Glutamatergic neuron (in vitro differentiated cells): ENCODE results near the gene GDPD1. TPM values are rescaled to one million over a fixed set of nuclear protein-coding genes. Genes with fewer than 3 reads are reported as not detected.

ENCODE experiments used
- DNase-seq: peaks from one replicate; pipeline ENCODE4 v3.0.0; 2022
- H3K27ac Mint-ChIP-seq: one replicate; pipeline ENCODE4 v1.8.0; 2020; ENCODE audit warnings: mild to moderate bottlenecking, mixed read lengths, inconsistent platforms; ENCODE audit not compliant: unreplicated experiment
- H3K27me3 Mint-ChIP-seq: one replicate; pipeline ENCODE4 v1.8.0; 2020; ENCODE audit warnings: mild to moderate bottlenecking, moderate library complexity, mixed read lengths, inconsistent platforms; ENCODE audit not compliant: unreplicated experiment
- H3K36me3 Mint-ChIP-seq: one replicate; pipeline ENCODE4 v1.8.0; 2020; ENCODE audit warnings: mild to moderate bottlenecking, mixed read lengths, inconsistent platforms; ENCODE audit not compliant: unreplicated experiment
- H3K4me1 Mint-ChIP-seq: one replicate; pipeline ENCODE4 v1.8.0; 2020; ENCODE audit warnings: mild to moderate bottlenecking, low read depth, mixed read lengths, inconsistent platforms; ENCODE audit not compliant: unreplicated experiment
- H3K4me3 Mint-ChIP-seq: one replicate; pipeline ENCODE4 v1.8.0; 2020; ENCODE audit warnings: mild to moderate bottlenecking, mixed read lengths, inconsistent platforms; ENCODE audit not compliant: unreplicated experiment
- H3K9me3 Mint-ChIP-seq: one replicate; pipeline ENCODE4 v1.8.0; 2020; ENCODE audit warnings: mild to moderate bottlenecking, moderate library complexity, mixed read lengths, inconsistent platforms; ENCODE audit not compliant: unreplicated experiment
- total RNA-seq: library from RNA; stranded (reverse); fragmentation: NEBNext Ultra II Directional; extraction: Animal tissue kit (Norgen Biotek cat#: 25700); gene quantifications from one replicate; pipeline ENCODE4 v1.2.1, GENCODE V29; 2021; ENCODE audit not compliant: unreplicated experiment
- TF ChIP-seq, protein P1 (sequence below): fragments of 200-600 bp; sonication (generic); IDR thresholded peaks from one replicate; pipeline ENCODE4 v1.5.0; 2021; ENCODE audit not compliant: partially characterized antibody, unreplicated experiment

Gene GDPD1
- total RNA-seq, 1 donor from 2014 or later = 34.3 TPM

DNA sequence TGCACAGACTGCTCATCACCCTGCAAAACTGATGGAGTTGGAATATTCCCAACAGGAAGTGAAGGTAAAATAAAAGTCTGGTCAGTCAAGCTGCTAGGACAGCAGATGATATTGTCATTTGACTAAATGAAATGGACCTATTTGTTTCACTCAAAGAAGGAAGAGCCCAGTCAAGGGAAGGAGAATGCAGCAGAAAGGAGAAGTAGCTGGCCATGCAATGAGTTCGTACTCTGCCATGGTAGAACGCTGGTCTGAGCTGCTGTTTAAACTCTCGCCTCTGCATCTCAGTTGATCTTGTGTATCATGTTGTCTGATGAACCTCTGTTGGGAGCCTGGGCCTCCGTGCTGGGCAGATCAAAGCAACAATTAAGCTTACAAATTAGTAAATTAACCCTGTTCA, 95.6 kb downstream of the GDPD1 start:
- H3K27me3 Mint-ChIP-seq = peaks cover 2% of the 10 kb centered on the region

More for the DNA sequence above, 95.6 kb downstream of the GDPD1 start:
- H3K4me1 Mint-ChIP-seq = no peaks in the 10 kb centered on the region
- H3K9me3 Mint-ChIP-seq = peaks cover 5% of the 10 kb centered on the region
- H3K4me3 Mint-ChIP-seq = no peak overlapping the region
- no peak overlapping the region for H3K27ac Mint-ChIP-seq
- TF ChIP-seq, protein P1, sequence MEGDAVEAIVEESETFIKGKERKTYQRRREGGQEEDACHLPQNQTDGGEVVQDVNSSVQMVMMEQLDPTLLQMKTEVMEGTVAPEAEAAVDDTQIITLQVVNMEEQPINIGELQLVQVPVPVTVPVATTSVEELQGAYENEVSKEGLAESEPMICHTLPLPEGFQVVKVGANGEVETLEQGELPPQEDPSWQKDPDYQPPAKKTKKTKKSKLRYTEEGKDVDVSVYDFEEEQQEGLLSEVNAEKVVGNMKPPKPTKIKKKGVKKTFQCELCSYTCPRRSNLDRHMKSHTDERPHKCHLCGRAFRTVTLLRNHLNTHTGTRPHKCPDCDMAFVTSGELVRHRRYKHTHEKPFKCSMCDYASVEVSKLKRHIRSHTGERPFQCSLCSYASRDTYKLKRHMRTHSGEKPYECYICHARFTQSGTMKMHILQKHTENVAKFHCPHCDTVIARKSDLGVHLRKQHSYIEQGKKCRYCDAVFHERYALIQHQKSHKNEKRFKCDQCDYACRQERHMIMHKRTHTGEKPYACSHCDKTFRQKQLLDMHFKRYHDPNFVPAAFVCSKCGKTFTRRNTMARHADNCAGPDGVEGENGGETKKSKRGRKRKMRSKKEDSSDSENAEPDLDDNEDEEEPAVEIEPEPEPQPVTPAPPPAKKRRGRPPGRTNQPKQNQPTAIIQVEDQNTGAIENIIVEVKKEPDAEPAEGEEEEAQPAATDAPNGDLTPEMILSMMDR = no peak
- H3K36me3 Mint-ChIP-seq = no peaks in the 10 kb centered on the region
- no peak for DNase-seq

Other genes with a start within 250 kb of the GDPD1 start
- gene TRIM37, start 113.6 kb upstream of the GDPD1 start, total RNA-seq = 35.6 TPM
- 65.9 TPM for gene SKA2, start 65.3 kb upstream of the GDPD1 start, total RNA-seq
- gene PRR11, start 64.8 kb upstream of the GDPD1 start, total RNA-seq = 9.6 TPM
- 19.4 TPM for gene SMG8, start 10.5 kb upstream of the GDPD1 start, total RNA-seq
- 20.8 TPM for gene YPEL2, start 111.1 kb downstream of the GDPD1 start, total RNA-seq